ENCODE data around the gene RAB11FIP4.

DNA sequence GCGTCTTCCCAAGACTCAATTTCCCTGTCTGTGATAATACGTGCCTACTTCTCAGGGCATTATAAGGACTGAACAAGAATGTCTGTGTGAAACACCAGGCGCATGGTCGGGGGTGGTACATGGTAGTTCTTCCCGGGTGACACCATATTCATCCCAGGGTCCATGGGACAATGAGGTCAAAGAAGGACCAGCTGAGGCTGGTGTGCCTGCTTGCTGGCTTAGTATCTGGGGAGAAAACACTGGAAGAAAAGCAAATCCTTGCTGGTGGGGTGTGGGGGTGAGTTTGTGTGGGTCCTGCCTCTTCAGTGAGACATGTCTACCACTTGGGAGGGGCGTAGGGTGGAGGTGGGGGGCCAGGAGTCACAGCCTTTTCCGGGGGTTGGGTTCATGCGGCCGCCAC, 174.2 kb downstream of the RAB11FIP4 start:
- TF ChIP-seq, protein P1, sequence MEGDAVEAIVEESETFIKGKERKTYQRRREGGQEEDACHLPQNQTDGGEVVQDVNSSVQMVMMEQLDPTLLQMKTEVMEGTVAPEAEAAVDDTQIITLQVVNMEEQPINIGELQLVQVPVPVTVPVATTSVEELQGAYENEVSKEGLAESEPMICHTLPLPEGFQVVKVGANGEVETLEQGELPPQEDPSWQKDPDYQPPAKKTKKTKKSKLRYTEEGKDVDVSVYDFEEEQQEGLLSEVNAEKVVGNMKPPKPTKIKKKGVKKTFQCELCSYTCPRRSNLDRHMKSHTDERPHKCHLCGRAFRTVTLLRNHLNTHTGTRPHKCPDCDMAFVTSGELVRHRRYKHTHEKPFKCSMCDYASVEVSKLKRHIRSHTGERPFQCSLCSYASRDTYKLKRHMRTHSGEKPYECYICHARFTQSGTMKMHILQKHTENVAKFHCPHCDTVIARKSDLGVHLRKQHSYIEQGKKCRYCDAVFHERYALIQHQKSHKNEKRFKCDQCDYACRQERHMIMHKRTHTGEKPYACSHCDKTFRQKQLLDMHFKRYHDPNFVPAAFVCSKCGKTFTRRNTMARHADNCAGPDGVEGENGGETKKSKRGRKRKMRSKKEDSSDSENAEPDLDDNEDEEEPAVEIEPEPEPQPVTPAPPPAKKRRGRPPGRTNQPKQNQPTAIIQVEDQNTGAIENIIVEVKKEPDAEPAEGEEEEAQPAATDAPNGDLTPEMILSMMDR (IDR thresholded peaks at IDR 0.05; ENCODE audit: control extremely low read depth in 1 of 3, insufficient read depth in 1 of 3, low read depth in 1 of 3, low read length in 3 of 3), result no peak
- no peak for TF ChIP-seq SP2 (IDR thresholded peaks at IDR 0.05; ENCODE audit: low read length)
- TF ChIP-seq JUND (IDR thresholded peaks at IDR 0.05; ENCODE audit: low read length), result no peak
- TF ChIP-seq EGR1 (IDR thresholded peaks at IDR 0.05; ENCODE audit: borderline replicate concordance, low read depth, low read length), result no peak
- no peak for TF ChIP-seq POLR2A (IDR thresholded peaks at IDR 0.05; ENCODE audit: control extremely low read depth in 1 of 2, low read depth in 2 of 2, low read length in 2 of 2)
